Ishikawa (cell line): ENCODE data around the gene KLRF1.

ENCODE experiments used
- CEBPB ChIP-seq: IDR thresholded peaks from 2 replicates; pipeline ENCODE4 v1.6.1; 2012
- CREB1 ChIP-seq: IDR thresholded peaks from 2 replicates; pipeline ENCODE4 v1.6.1; 2012; ENCODE audit warnings: low read depth
- EGR1 ChIP-seq: IDR thresholded peaks from 2 replicates; pipeline ENCODE4 v1.6.1; 2012
- EP300 ChIP-seq: IDR thresholded peaks from 2 replicates; pipeline ENCODE4 v1.6.1; 2012; ENCODE audit warnings: borderline replicate concordance
- FOXM1 ChIP-seq: IDR thresholded peaks from 2 replicates; pipeline ENCODE4 v1.6.1; 2012; ENCODE audit warnings: low read depth, borderline replicate concordance
- MAX ChIP-seq: IDR thresholded peaks from 2 replicates; pipeline ENCODE4 v1.6.1; 2012
- NFIC ChIP-seq: IDR thresholded peaks from 2 replicates; pipeline ENCODE4 v1.6.1; 2012
- RAD21 ChIP-seq: IDR thresholded peaks from 2 replicates; pipeline ENCODE4 v1.6.1; 2012; ENCODE audit warnings: low read depth
- REST ChIP-seq: IDR thresholded peaks from 2 replicates; pipeline ENCODE4 v1.6.1; 2012; ENCODE audit warnings: low read depth, mild to moderate bottlenecking
- TAF1 ChIP-seq: IDR thresholded peaks from 2 replicates; pipeline ENCODE4 v1.6.1; 2012; ENCODE audit warnings: low read depth, mild to moderate bottlenecking
- TCF12 ChIP-seq: IDR thresholded peaks from 2 replicates; pipeline ENCODE4 v1.6.1; 2012; ENCODE audit warnings: low read depth
- TEAD4 ChIP-seq: IDR thresholded peaks from 2 replicates; pipeline ENCODE4 v1.6.1; 2012
- USF1 ChIP-seq: IDR thresholded peaks from 2 replicates; pipeline ENCODE4 v1.6.1; 2012
- YY1 ChIP-seq: IDR thresholded peaks from 2 replicates; pipeline ENCODE4 v1.6.1; 2012; ENCODE audit warnings: low read depth
- ZBTB7A ChIP-seq: IDR thresholded peaks from 2 replicates; pipeline ENCODE4 v1.6.1; 2012; ENCODE audit warnings: low read depth

The KLRF1 gene

GRCh38 chr12:9809338-9809737, 17.9 kb upstream of the KLRF1 start:
- TF ChIP-seq TCF12 = no peak
- no peak for TF ChIP-seq CREB1
- no peak for TF ChIP-seq EP300
- TF ChIP-seq CEBPB = no peak
- no peak for TF ChIP-seq TEAD4
- TF ChIP-seq ZBTB7A = no peak
- TF ChIP-seq EGR1 = no peak
- TF ChIP-seq REST = no peak
- no peak for TF ChIP-seq USF1
- TF ChIP-seq MAX = no peak
- TF ChIP-seq YY1 = no peak
- no peak for TF ChIP-seq FOXM1
- no peak for TF ChIP-seq TAF1

- no peak for TF ChIP-seq EGR1
- no peak for TF ChIP-seq REST
- no peak for TF ChIP-seq EP300
Measured at GRCh38 chr12:9809866-9810265, 17.4 kb upstream of the KLRF1 start.

GRCh38 chr12:9810671-9811070, 16.6 kb upstream of the KLRF1 start:
- TF ChIP-seq EGR1 (no peak), RAD21 (no peak), CREB1 (no peak), REST (no peak), ZBTB7A (no peak), YY1 (no peak), EP300 (no peak), NFIC (no peak), CEBPB (no peak), TEAD4 (no peak), FOXM1 (no peak)

- TF ChIP-seq FOXM1 (no peak), EP300 (no peak), ZBTB7A (no peak), CEBPB (no peak), REST (no peak), USF1 (no peak), TCF12 (no peak), CREB1 (no peak), MAX (no peak), YY1 (no peak), TEAD4 (no peak), RAD21 (no peak), NFIC (no peak), EGR1 (no peak), TAF1 (no peak)
Measured at GRCh38 chr12:9811621-9812020, 15.7 kb upstream of the KLRF1 start.
